Gastrocnemius medialis (tissue), 4 donors: ENCODE measurements around the gene PSTK.

ENCODE experiments used
- POLR2A ChIP-seq, 2 donors: fragments of 450-650 bp; IDR thresholded peaks; one replicate each; pipeline ENCODE4 v1.6.1; 2017; ENCODE audit warnings: antibody characterized with exemption in 2 of 2, mild to moderate bottlenecking in 2 of 2, moderate library complexity in 2 of 2
- TF ChIP-seq, protein P1 (sequence below), 5 experiments: fragments of 450-650 bp in 3 of 5; fragments of 200-600 bp in 2 of 5; sonication (generic) in 2 of 5; IDR thresholded peaks in 4 of 5; conservative IDR thresholded peaks in 1 of 5; 1 replicate in 4 of 5; 2 replicates in 1 of 5; pipeline ENCODE4 v1.5.1; 2016 to 2019; ENCODE audit warnings: antibody characterized with exemption in 5 of 5, mild to moderate bottlenecking in 3 of 5, moderate library complexity in 3 of 5

DNA sequence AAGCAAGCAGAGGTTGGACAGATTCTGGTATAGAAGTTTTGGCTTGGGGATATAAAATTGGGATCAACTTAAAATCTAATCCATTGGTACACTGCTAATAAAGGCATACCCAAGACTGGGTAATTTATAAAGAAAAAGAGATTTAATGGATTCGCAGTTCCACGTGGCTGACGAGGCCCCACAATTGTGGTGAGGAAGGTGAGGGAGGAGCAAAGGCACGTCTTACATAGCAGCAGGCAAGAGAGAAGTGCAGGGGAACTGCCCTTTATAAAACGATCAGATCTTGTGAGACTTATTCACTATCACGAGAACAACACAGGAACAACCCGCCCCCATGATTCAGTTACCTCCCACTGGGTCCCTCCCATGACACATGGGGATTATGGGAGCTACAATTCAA lies 38.3 kb downstream of the PSTK start:
- TF ChIP-seq, protein P1, sequence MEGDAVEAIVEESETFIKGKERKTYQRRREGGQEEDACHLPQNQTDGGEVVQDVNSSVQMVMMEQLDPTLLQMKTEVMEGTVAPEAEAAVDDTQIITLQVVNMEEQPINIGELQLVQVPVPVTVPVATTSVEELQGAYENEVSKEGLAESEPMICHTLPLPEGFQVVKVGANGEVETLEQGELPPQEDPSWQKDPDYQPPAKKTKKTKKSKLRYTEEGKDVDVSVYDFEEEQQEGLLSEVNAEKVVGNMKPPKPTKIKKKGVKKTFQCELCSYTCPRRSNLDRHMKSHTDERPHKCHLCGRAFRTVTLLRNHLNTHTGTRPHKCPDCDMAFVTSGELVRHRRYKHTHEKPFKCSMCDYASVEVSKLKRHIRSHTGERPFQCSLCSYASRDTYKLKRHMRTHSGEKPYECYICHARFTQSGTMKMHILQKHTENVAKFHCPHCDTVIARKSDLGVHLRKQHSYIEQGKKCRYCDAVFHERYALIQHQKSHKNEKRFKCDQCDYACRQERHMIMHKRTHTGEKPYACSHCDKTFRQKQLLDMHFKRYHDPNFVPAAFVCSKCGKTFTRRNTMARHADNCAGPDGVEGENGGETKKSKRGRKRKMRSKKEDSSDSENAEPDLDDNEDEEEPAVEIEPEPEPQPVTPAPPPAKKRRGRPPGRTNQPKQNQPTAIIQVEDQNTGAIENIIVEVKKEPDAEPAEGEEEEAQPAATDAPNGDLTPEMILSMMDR (IDR thresholded peaks at IDR 0.05 in 4 of 5, conservative IDR thresholded peaks at IDR 0.05 in 1 of 5), result no peak
- no peak for TF ChIP-seq POLR2A (IDR thresholded peaks at IDR 0.05)
